NB4 (cell line): ENCODE results near the gene GPR155.

Experiments used
- CTCF ChIP-seq: IDR thresholded peaks from one replicate; pipeline ENCODE4 v1.5.1; 2012; ENCODE audit warnings: low read depth, low read length
- MAX ChIP-seq: IDR thresholded peaks from 2 replicates; pipeline ENCODE4 v1.6.1; 2011; ENCODE audit warnings: low read depth, low read length
- POLR2A ChIP-seq: IDR thresholded peaks from 2 replicates; pipeline ENCODE4 v1.6.1; 2011; ENCODE audit warnings: mild to moderate bottlenecking; ENCODE audit not compliant: insufficient read length; ENCODE audit errors: extremely low read depth

- TF ChIP-seq CTCF, result no peak
- TF ChIP-seq MAX, result no peak
- TF ChIP-seq POLR2A, result no peak
Measured at GRCh38 chr2:174444761-174445160, 42.1 kb downstream of the GPR155 start.
